HEK293T (cell line): ENCODE results near the gene RTN1.

Experiments used
- CTBP1 ChIP-seq: fragments of 450-650 bp; IDR thresholded peaks from 2 replicates; pipeline ENCODE4 v1.6.1; 2016; ENCODE audit warnings: borderline replicate concordance
- ELF4 ChIP-seq: fragments of 450-650 bp; IDR thresholded peaks from 2 replicates; pipeline ENCODE4 v1.6.1; 2017; ENCODE audit warnings: antibody characterized with exemption
- SP1 ChIP-seq: fragments of 450-650 bp; IDR thresholded peaks from 2 replicates; pipeline ENCODE4 v1.6.1; 2017
- TARDBP ChIP-seq: fragments of 450-650 bp; IDR thresholded peaks from 2 replicates; pipeline ENCODE4 v1.6.1; 2016

GRCh38 chr14:59751578-59751977, 119.0 kb downstream of the RTN1 start:
- TF ChIP-seq SP1 (no peak), TARDBP (no peak), ELF4 (no peak), CTBP1 (no peak)
